ENCODE data around the gene NKX3-2. TPM values are rescaled to one million over a fixed set of nuclear protein-coding genes. Genes with fewer than 3 reads are reported as not detected.
A peak's percentile ranks its signal among the peaks of the same experiment; 100 is the strongest.

The NKX3-2 gene
- total and polyA plus RNA-seq, 2 experiments from 2014 or later: under 0.01 TPM; not detected in 1

- H3K9me2 ChIP-seq (ENCODE audit: insufficient read depth): no peaks in the 10 kb centered on the region
- no peaks in the 10 kb centered on the region for H3K9me3 ChIP-seq (ENCODE audit: low read depth)
- no peaks in the 10 kb centered on the region for H3K36me3 ChIP-seq (ENCODE audit: low read depth)
- in situ Hi-C loops (cut with MboI): no loop called here
- no peaks in the 10 kb centered on the region for H4K20me1 ChIP-seq (ENCODE audit: insufficient read depth)
- H3K9ac ChIP-seq: no peak overlapping the region
- H3K27ac ChIP-seq: no peak overlapping the region
- no peak for DNase-seq
- WGBS, 2 experiments (ENCODE audit: low coverage in 1 of 2, low lambda C conversion rate in 2 of 2, missing lambda C conversion rate in 2 of 2): 38 to 42% methylated on average over 8 of the region's 8 CpGs
- peaks cover 97% of the 10 kb centered on the region for H3K27me3 ChIP-seq (replicated peaks; ENCODE audit: insufficient read depth)
- H2AFZ ChIP-seq: no peak overlapping the region
- no peak overlapping the region for H3K4me3 ChIP-seq
- H3K79me2 ChIP-seq (ENCODE audit: insufficient read depth): no peaks in the 10 kb centered on the region
- no peaks in the 10 kb centered on the region for H3K4me1 ChIP-seq (ENCODE audit: insufficient read depth)
- no peaks in the 10 kb centered on the region for H3F3A ChIP-seq (ENCODE audit: insufficient read depth)
- H3K4me2 ChIP-seq (ENCODE audit: unreplicated experiment): no peak overlapping the region
- TF ChIP-seq EZH2 (IDR thresholded peaks at IDR 0.05; ENCODE audit: insufficient read depth, poor library complexity, severe bottlenecking) (no peak), EZH2phosphoT487 (IDR thresholded peaks at IDR 0.05; ENCODE audit: insufficient read depth, low read depth) (no peak)
Measured at GRCh38 chr4:13531625-13531998, 12.7 kb downstream of the NKX3-2 start.

- Histone ChIP-seq H3K4me2 (ENCODE audit: unreplicated experiment) (no peak overlapping the region), H3K27ac (no peak overlapping the region), H3K9ac (no peak overlapping the region), H3K9me3 (ENCODE audit: low read depth) (no peaks in the 10 kb centered on the region), H3K27me3 (replicated peaks; ENCODE audit: insufficient read depth) (peaks cover 97% of the 10 kb centered on the region), H3K79me2 (ENCODE audit: insufficient read depth) (no peaks in the 10 kb centered on the region), H2AFZ (no peak overlapping the region), H3F3A (ENCODE audit: insufficient read depth) (no peaks in the 10 kb centered on the region), H3K4me1 (ENCODE audit: insufficient read depth) (no peaks in the 10 kb centered on the region), H3K4me3 (no peak overlapping the region), H3K36me3 (ENCODE audit: low read depth) (no peaks in the 10 kb centered on the region), H3K9me2 (ENCODE audit: insufficient read depth) (no peaks in the 10 kb centered on the region), H4K20me1 (ENCODE audit: insufficient read depth) (no peaks in the 10 kb centered on the region)
- in situ Hi-C loops (cut with MboI): no loop called here
- 13 to 15% methylated on average over 35 of the region's 35 CpGs for WGBS, 2 experiments (ENCODE audit: low coverage in 1 of 2, low lambda C conversion rate in 2 of 2, missing lambda C conversion rate in 2 of 2)
- DNase-seq: no peak
- TF ChIP-seq EZH2 (IDR thresholded peaks at IDR 0.05; ENCODE audit: insufficient read depth, poor library complexity, severe bottlenecking): peak; percentile 59
- peak; percentile 47; the same call in 1 of the 2 replicates for TF ChIP-seq EZH2phosphoT487 (IDR thresholded peaks at IDR 0.05; ENCODE audit: insufficient read depth, low read depth)
Measured at GRCh38 chr4:13530823-13531624, 13.3 kb downstream of the NKX3-2 start.

DNA sequence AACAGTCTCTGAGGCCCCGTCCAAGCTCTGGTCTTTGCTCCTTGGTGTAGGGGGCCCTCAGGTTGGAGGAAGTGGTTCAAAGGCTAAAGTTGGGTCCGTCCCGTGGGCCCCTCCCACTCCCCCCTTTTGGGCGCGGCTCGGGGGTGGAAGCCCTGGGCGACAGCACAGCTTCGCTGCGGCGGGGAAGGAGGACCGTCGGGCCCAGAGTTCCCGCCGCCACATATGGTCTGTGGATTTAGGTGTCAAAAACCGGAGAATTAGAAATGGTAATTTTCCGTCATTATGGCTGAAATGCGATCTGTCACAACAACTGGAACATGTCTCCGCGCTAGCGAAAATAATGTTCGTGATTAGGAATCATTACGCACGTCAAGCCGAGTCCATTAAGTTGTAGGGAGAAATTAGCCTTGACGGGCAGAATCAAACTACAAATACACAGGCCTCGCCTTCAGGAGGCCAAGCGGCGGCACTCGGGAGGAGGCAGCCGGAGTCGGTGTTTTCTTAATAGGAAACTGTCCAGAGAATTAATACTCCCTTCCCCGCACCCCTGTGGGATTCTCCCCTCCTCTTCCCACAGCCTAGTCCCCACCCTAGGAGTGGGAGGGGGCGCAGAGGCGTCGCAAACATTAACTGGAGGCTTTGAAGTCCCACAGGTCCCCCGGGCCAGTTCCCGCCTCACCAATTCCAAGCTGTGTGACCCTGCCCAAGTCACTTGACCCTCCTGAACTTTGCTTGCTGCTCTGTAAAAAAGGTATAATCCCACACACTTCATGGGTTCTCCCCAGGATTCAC, 15.0 kb downstream of the NKX3-2 start:
- H4K20me1 ChIP-seq (ENCODE audit: insufficient read depth): no peaks in the 10 kb centered on the region
- no peaks in the 10 kb centered on the region for H3K9me3 ChIP-seq (ENCODE audit: low read depth)
- no peak overlapping the region for H3K4me2 ChIP-seq (ENCODE audit: unreplicated experiment)
- H3K9me2 ChIP-seq (ENCODE audit: insufficient read depth): no peaks in the 10 kb centered on the region
- DNase-seq: no peak
- no peaks in the 10 kb centered on the region for H3K36me3 ChIP-seq (ENCODE audit: low read depth)
- TF ChIP-seq EZH2 (IDR thresholded peaks at IDR 0.05; ENCODE audit: insufficient read depth, poor library complexity, severe bottlenecking): peak; percentile 85
- TF ChIP-seq EZH2phosphoT487 (IDR thresholded peaks at IDR 0.05; ENCODE audit: insufficient read depth, low read depth): no peak
- whole genome bisulfite sequencing, 2 experiments (ENCODE audit: low coverage in 1 of 2, low lambda C conversion rate in 2 of 2, missing lambda C conversion rate in 2 of 2): 15 to 17% methylated on average over 37 of the region's 37 CpGs
- H2AFZ ChIP-seq: no peak overlapping the region
- in situ Hi-C loops (cut with MboI): no loop called here
- H3K4me1 ChIP-seq (ENCODE audit: insufficient read depth): no peaks in the 10 kb centered on the region
- H3K27me3 ChIP-seq (replicated peaks; ENCODE audit: insufficient read depth): peaks cover 97% of the 10 kb centered on the region
- no peak overlapping the region for H3K4me3 ChIP-seq
- H3K27ac ChIP-seq: no peak overlapping the region
- H3K79me2 ChIP-seq (ENCODE audit: insufficient read depth): no peaks in the 10 kb centered on the region
- H3K9ac ChIP-seq: no peak overlapping the region
- no peaks in the 10 kb centered on the region for H3F3A ChIP-seq (ENCODE audit: insufficient read depth)

- Histone ChIP-seq H3K27me3 (replicated peaks; ENCODE audit: insufficient read depth) (peaks cover 97% of the 10 kb centered on the region), H3K4me2 (ENCODE audit: unreplicated experiment) (no peak overlapping the region), H3K79me2 (ENCODE audit: insufficient read depth) (no peaks in the 10 kb centered on the region), H3K9me2 (ENCODE audit: insufficient read depth) (no peaks in the 10 kb centered on the region), H2AFZ (no peak overlapping the region), H3K4me1 (ENCODE audit: insufficient read depth) (no peaks in the 10 kb centered on the region), H3K9ac (no peak overlapping the region), H3F3A (ENCODE audit: insufficient read depth) (no peaks in the 10 kb centered on the region), H3K27ac (no peak overlapping the region), H3K9me3 (ENCODE audit: low read depth) (no peaks in the 10 kb centered on the region), H3K4me3 (no peak overlapping the region), H4K20me1 (ENCODE audit: insufficient read depth) (no peaks in the 10 kb centered on the region), H3K36me3 (ENCODE audit: low read depth) (no peaks in the 10 kb centered on the region)
- DNase-seq: no peak
- in situ Hi-C loops (cut with MboI): no loop called here
- TF ChIP-seq EZH2phosphoT487 (IDR thresholded peaks at IDR 0.05; ENCODE audit: insufficient read depth, low read depth): no peak
- peak; percentile 61 for TF ChIP-seq EZH2 (IDR thresholded peaks at IDR 0.05; ENCODE audit: insufficient read depth, poor library complexity, severe bottlenecking)
- 0 to 3% methylated on average over 5 of the region's 5 CpGs for WGBS, 2 experiments (ENCODE audit: low coverage in 1 of 2, low lambda C conversion rate in 2 of 2, missing lambda C conversion rate in 2 of 2)
Measured at GRCh38 chr4:13528821-13529127, 15.5 kb downstream of the NKX3-2 start.
